Retinal pigment epithelial cell (primary cell): ENCODE measurements around the gene TCF7.
A peak's percentile ranks its signal among the peaks of the same experiment; 100 is the strongest.

Source experiments
- DNase-seq: peaks from one replicate; pipeline ENCODE4 v3.0.0-alpha.2; 2010; ENCODE audit warnings: low read depth
- H3K4me3 ChIP-seq: 2 replicates; pipeline ENCODE4 v1.5.1; 2011; ENCODE audit warnings: mild to moderate bottlenecking, low read length, control low read depth, moderate library complexity
- CTCF ChIP-seq: conservative IDR thresholded peaks from 2 replicates; pipeline ENCODE4 v1.5.1; 2011; ENCODE audit warnings: low read depth, low read length, control low read depth, inconsistent platforms

TCF7 gene

GRCh38 chr5:134142052-134142451 is 27.6 kb downstream of the TCF7 start:
- no peak for DNase-seq
- TF ChIP-seq CTCF: no peak
- H3K4me3 ChIP-seq: no peak overlapping the region

GRCh38 chr5:134142806-134143205 is 28.3 kb downstream of the TCF7 start:
- no peak for DNase-seq
- no peak overlapping the region for H3K4me3 ChIP-seq
- no peak for TF ChIP-seq CTCF

GRCh38 chr5:134143431-134143830 is 28.9 kb downstream of the TCF7 start:
- TF ChIP-seq CTCF: no peak
- H3K4me3 ChIP-seq: no peak overlapping the region
- no peak for DNase-seq

- no peak overlapping the region for H3K4me3 ChIP-seq
- DNase-seq: no peak
- no peak for TF ChIP-seq CTCF
Measured at GRCh38 chr5:134143944-134144941, 29.8 kb downstream of the TCF7 start.

- no peak for TF ChIP-seq CTCF
- H3K4me3 ChIP-seq: no peak overlapping the region
- no peak for DNase-seq
Measured at GRCh38 chr5:134145041-134145757, 30.7 kb downstream of the TCF7 start.

- no peak overlapping the region for H3K4me3 ChIP-seq
- peak; percentile 98 for TF ChIP-seq CTCF
- DNase-seq: no peak
Measured at GRCh38 chr5:134145779-134146581, 31.5 kb downstream of the TCF7 start.
